GM12878 (cell line): ENCODE data around the gene TM4SF1. TPM values are rescaled to one million over a fixed set of nuclear protein-coding genes. Genes with fewer than 3 reads are reported as not detected.

ENCODE experiments used
- ATAC-seq: fragments of 200-7000 bp; cut with Tn5 transposase; 3 replicates; pipeline ENCODE4 v1.9.1; 2020; ENCODE audit warnings: mild to moderate bottlenecking, moderate library complexity
- BruUV-seq: library from RNA; stranded (reverse); fragments of 400-500 nt; replicated peaks from 2 replicates; lab custom pipeline; 2021; lab: Mats Ljungman, UMichigan
- CTCF ChIA-PET: fragments of 300-600 bp; sonication (Branson Sonifier 250); formaldehyde crosslinking; extraction: SDS; loops from one replicate; lab custom pipeline; 2021; ENCODE audit warnings: inconsistent platforms; lab: Yijun Ruan, JAX
- POLR2A ChIA-PET: fragments of 350-600 bp; formaldehyde crosslinking; extraction: SDS; loops from one replicate; lab custom pipeline; 2021; ENCODE audit warnings: inconsistent platforms; lab: Charles Lee
- RAD21 ChIA-PET: fragments of 300-600 bp; sonication (Branson Sonifier 250); formaldehyde crosslinking; loops from one replicate; lab custom pipeline; 2023; ENCODE audit warnings: antibody characterized with exemption; ENCODE audit not compliant: unreplicated experiment; lab: Charles Lee
- SMC1A ChIA-PET: fragments of 300-600 bp; sonication (Branson Sonifier 250); formaldehyde crosslinking; loops from one replicate; lab custom pipeline; 2023; ENCODE audit not compliant: unreplicated experiment, uncharacterized antibody; lab: Charles Lee
- DNase-seq: peaks from one replicate; pipeline ENCODE4 v3.0.0-alpha.2; 2011; ENCODE audit warnings: low read depth, low spot score
- FAIRE-seq: peaks from 3 replicates; lab custom pipeline; 2011; peaks lifted over from hg19 to GRCh38; lab: Jason Lieb, UNC
- H2AFZ ChIP-seq: 2 replicates; pipeline ENCODE4 v1.6.0; 2011; ENCODE audit warnings: low read depth, low read length, control low read depth; ENCODE audit not compliant: control insufficient read depth
- H3K27ac ChIP-seq: 2 replicates; pipeline ENCODE4 v1.5.1; 2011; ENCODE audit warnings: control low read depth; ENCODE audit not compliant: control insufficient read depth, insufficient read depth
- H3K27me3 ChIP-seq, 2 experiments: replicated peaks in 1 of 2; 2 replicates each; pipeline versions ENCODE4 v1.6.0 to v1.6.1; 2011; ENCODE audit warnings: low read length in 1 of 2; ENCODE audit not compliant: control insufficient read depth in 2 of 2, insufficient read depth in 2 of 2
- H3K36me3 ChIP-seq, 2 experiments: 2 replicates each; pipeline ENCODE4 v1.5.1; 2011; ENCODE audit warnings: low read length in 1 of 2; ENCODE audit not compliant: control insufficient read depth in 2 of 2, insufficient read depth in 2 of 2
- H3K4me1 ChIP-seq: 2 replicates; pipeline ENCODE4 v1.6.1; 2011; ENCODE audit warnings: mild to moderate bottlenecking, low read length, moderate library complexity, mixed read lengths; ENCODE audit not compliant: control insufficient read depth, insufficient read depth
- H3K4me2 ChIP-seq: 2 replicates; pipeline ENCODE4 v1.6.0; 2011; ENCODE audit warnings: control low read depth; ENCODE audit not compliant: control insufficient read depth, insufficient read depth
- H3K4me3 ChIP-seq: fragments of 200-600 bp; sonication (generic); 2 replicates; pipeline ENCODE4 v1.5.1; 2016
- H3K79me2 ChIP-seq: 2 replicates; pipeline ENCODE4 v1.6.0; 2011; ENCODE audit warnings: low read length; ENCODE audit not compliant: control insufficient read depth, insufficient read depth
- H3K9ac ChIP-seq: 2 replicates; pipeline ENCODE4 v1.8.0; 2011; ENCODE audit warnings: low read length, control low read depth, mixed read lengths; ENCODE audit not compliant: control insufficient read depth, insufficient read depth
- H3K9me3 ChIP-seq: replicated peaks from 3 replicates; pipeline ENCODE4 v1.5.1; 2011; ENCODE audit warnings: mild to moderate bottlenecking, low read length; ENCODE audit not compliant: control insufficient read depth, insufficient read depth
- H4K20me1 ChIP-seq: 2 replicates; pipeline ENCODE4 v1.6.0; 2011; ENCODE audit not compliant: control insufficient read depth, insufficient read depth
- BMI1 ChIP-seq: fragments of 450-650 bp; IDR thresholded peaks from 2 replicates; pipeline ENCODE4 v1.6.1; 2016; ENCODE audit warnings: mild to moderate bottlenecking, moderate library complexity, borderline replicate concordance
- CBX5 ChIP-seq: sonication (generic); IDR thresholded peaks from 2 replicates; pipeline ENCODE4 v1.6.1; 2016; ENCODE audit warnings: low read depth, moderate library complexity, mild to moderate bottlenecking, inconsistent platforms
- HDAC2 ChIP-seq: fragments of 200-600 bp; sonication (generic); IDR thresholded peaks from 2 replicates; pipeline ENCODE4 v1.6.1; 2017
- KLF5 ChIP-seq: fragments of 450-650 bp; IDR thresholded peaks from 2 replicates; pipeline ENCODE4 v1.6.1; 2014; ENCODE audit warnings: mild to moderate bottlenecking; ENCODE audit not compliant: partially characterized antibody
- LARP7 ChIP-seq: fragments of 450-650 bp; IDR thresholded peaks from 2 replicates; pipeline ENCODE4 v1.6.1; 2017; ENCODE audit warnings: mild to moderate bottlenecking
- MEF2B ChIP-seq: fragments of 450-650 bp; IDR thresholded peaks from 2 replicates; pipeline ENCODE4 v1.6.1; 2018; ENCODE audit warnings: mild to moderate bottlenecking, moderate library complexity; ENCODE audit not compliant: partially characterized antibody, poor library complexity, severe bottlenecking
- MYB ChIP-seq: fragments of 150-350 bp; IDR thresholded peaks from 2 replicates; pipeline ENCODE4 v1.6.1; 2014; ENCODE audit warnings: mild to moderate bottlenecking, low read depth, low read length, borderline replicate concordance
- NBN ChIP-seq: fragments of 450-650 bp; IDR thresholded peaks from 2 replicates; pipeline ENCODE4 v1.6.1; 2016
- NR2C2 ChIP-seq: IDR thresholded peaks from 2 replicates; pipeline ENCODE4 v1.6.1; 2011; ENCODE audit warnings: borderline replicate concordance, low read depth; ENCODE audit not compliant: control insufficient read depth, insufficient read length
- RB1 ChIP-seq: fragments of 450-650 bp; formaldehyde crosslinking; IDR thresholded peaks from 2 replicates; pipeline ENCODE4 v1.6.1; 2017; ENCODE audit warnings: mild to moderate bottlenecking, borderline replicate concordance
- RUNX3 ChIP-seq: IDR thresholded peaks from 2 replicates; pipeline ENCODE4 v1.6.1; 2012; ENCODE audit warnings: low read length, inconsistent platforms
- SIN3A ChIP-seq: IDR thresholded peaks from 2 replicates; pipeline ENCODE4 v1.6.1; 2012; ENCODE audit warnings: low read depth, low read length, improper control_type of control experiment
- ZNF207 ChIP-seq: fragments of 450-650 bp; IDR thresholded peaks from 2 replicates; pipeline ENCODE4 v1.6.1; 2014; ENCODE audit warnings: antibody characterized with exemption, mild to moderate bottlenecking, borderline replicate concordance
- ZNF217 ChIP-seq: fragments of 450-650 bp; IDR thresholded peaks from 2 replicates; pipeline ENCODE4 v1.6.1; 2017; ENCODE audit warnings: antibody characterized with exemption, mild to moderate bottlenecking
- ZNF592 ChIP-seq: fragments of 450-650 bp; IDR thresholded peaks from 2 replicates; pipeline ENCODE4 v1.6.1; 2017; ENCODE audit warnings: mild to moderate bottlenecking, moderate library complexity
- ZSCAN29 ChIP-seq: fragments of 450-650 bp; IDR thresholded peaks from 2 replicates; pipeline ENCODE4 v1.6.1; 2017; ENCODE audit warnings: mild to moderate bottlenecking, moderate library complexity
- WGBS: methylation state at CpG from one replicate; pipeline ENCODE4 v1.1.6; 2016; ENCODE audit warnings: low lambda C conversion rate; ENCODE audit not compliant: insufficient replicate concordance, insufficient coverage; ENCODE audit errors: missing lambda C conversion rate; 5-methylcytosine and 5-hydroxymethylcytosine counted together
- in situ Hi-C: fragments of 300-500 bp; cut with MboI; formaldehyde crosslinking; loops from 9 replicates; pipeline ENCODE4 v1.14.3; 2018; ENCODE audit warnings: mixed read lengths
- intact Hi-C: fragments of 100-400 bp; cut with micrococcal nuclease; formaldehyde crosslinking; loops from one replicate; pipeline ENCODE4 v1.14.2; 2022; ENCODE audit not compliant: unreplicated experiment
- polyA plus RNA-seq, 11 experiments: library from polyadenylated mRNA; depleted of rRNA in 4 of 11; unstranded in 6 of 11; stranded (reverse) in 5 of 11; fragments of >200 nt; fragmentation: Nextera tagmentation in 4 of 11; fragmentation: Illumina TruSeq in 1 of 11; extraction: Ambion mirVana in 4 of 11; extraction: Trizol in 1 of 11; gene quantifications; 1 replicate in 1 of 11; 2 replicates in 10 of 11; pipeline versions ENCODE4 v1.2.1 to v1.2.3, GENCODE V29; 2011 to 2016; ENCODE audit warnings: inconsistent platforms in 2 of 11, missing spikeins in 2 of 11, low read depth in 1 of 11
- total RNA-seq, 4 experiments: library from RNA; depleted of rRNA in 3 of 4; stranded (reverse); fragments of >200 nt in 3 of 4; fragmentation: Illumina TruSeq in 1 of 4; extraction: Trizol in 1 of 4; gene quantifications; 2 replicates each; pipeline versions ENCODE4 v1.2.1 to v1.2.3, GENCODE V29; 2013 to 2021

TM4SF1 gene
- total and polyA plus RNA-seq, 10 of the 15 experiments (the other 5 are each of a cell fraction or from before 2014, with no cell fraction given): 0.05 to 1.2 TPM; not detected in 8

- intact Hi-C loops (no loop called here), in situ Hi-C loops (no loop called here)
- DNase-seq: no peak
- no peaks in the 10 kb centered on the region for H3K79me2 ChIP-seq
- no peak overlapping the region for H3K4me2 ChIP-seq
- H3K27me3 ChIP-seq: no peaks in the 10 kb centered on the region
- FAIRE-seq: no peak
- no peaks in the 10 kb centered on the region for H4K20me1 ChIP-seq
- ChIA-PET SMC1A (interaction anchor here (0.7 to 1.7 kb wide), 4 partner anchors 10 to 134 kb away, joined by 3 to 4 read pairs (median 3); no protein-coding TSS in a partner anchor), CTCF (interaction anchor here (2.0 kb wide), 1 partner anchor 10 kb away, joined by 7 read pairs; no protein-coding TSS in a partner anchor), RAD21 (no interaction called here), POLR2A (no interaction called here)
- no peak overlapping the region for H3K4me3 ChIP-seq
- BruUV-seq: no TSS peak
- H3K27ac ChIP-seq: no peak overlapping the region
- no peak overlapping the region for H2AFZ ChIP-seq
- ATAC-seq: no peak
- H3K9me3 ChIP-seq: no peaks in the 10 kb centered on the region
- H3K4me1 ChIP-seq: no peaks in the 10 kb centered on the region
- TF ChIP-seq ZNF207: no peak
- TF ChIP-seq HDAC2: no peak
- no peak for TF ChIP-seq NBN
- no peak for TF ChIP-seq KLF5
- no peak for TF ChIP-seq MEF2B
- no peak for TF ChIP-seq ZNF217
- TF ChIP-seq ZSCAN29: no peak
- TF ChIP-seq BMI1: no peak
- TF ChIP-seq RUNX3: no peak
- no peak for TF ChIP-seq RB1
- TF ChIP-seq MYB: no peak
- TF ChIP-seq SIN3A: no peak
- no peak for TF ChIP-seq ZNF592
- TF ChIP-seq LARP7: no peak
- no peak for TF ChIP-seq CBX5
- no peak for TF ChIP-seq NR2C2
- H3K36me3 ChIP-seq: no peaks in the 10 kb centered on the region
- 17% methylated on average over 4 of the region's 4 CpGs for WGBS
- H3K9ac ChIP-seq: no peak overlapping the region
Observed at GRCh38 chr3:149342413-149343380, 34.8 kb downstream of the TM4SF1 start.
